ENCODE data around the gene MMAB. TPM values are rescaled to one million over a fixed set of nuclear protein-coding genes. Genes with fewer than 3 reads are reported as not detected.
A peak's percentile ranks its signal among the peaks of the same experiment; 100 is the strongest.

Gene MMAB
- total and polyA plus RNA-seq, 2 of the 13 experiments (the other 11 are each of a cell fraction or from before 2014, with no cell fraction given) = 26.1 to 77.3 TPM

- no peak for TF ChIP-seq ZFYVE20 (CRISPR knock-in tag; IDR thresholded peaks at IDR 0.05; ENCODE audit: borderline replicate concordance, low read depth)
- no peak for TF ChIP-seq FUBP1 (CRISPR knock-in tag; IDR thresholded peaks at IDR 0.05; ENCODE audit: borderline replicate concordance)
- no peak for TF ChIP-seq ASH2L (IDR thresholded peaks at IDR 0.05; ENCODE audit: insufficient read length, low read depth, low read length)
- no peak for TF ChIP-seq SALL2 (CRISPR knock-in tag; IDR thresholded peaks at IDR 0.05)
- TF ChIP-seq FOXC1 (CRISPR knock-in tag; IDR thresholded peaks at IDR 0.05; ENCODE audit: borderline replicate concordance) = no peak
- no peak for TF ChIP-seq ZFY (CRISPR knock-in tag; IDR thresholded peaks at IDR 0.05)
Observed at GRCh38 chr12:109551108-109551507, 22.2 kb downstream of the MMAB start (continued).

- WGBS (ENCODE audit: low lambda C conversion rate) = 26% methylated on average over 11 of the region's 12 CpGs
- no peak for ATAC-seq
- Histone ChIP-seq H3K9ac (ENCODE audit: insufficient read depth, low read depth, low read length) (no peak overlapping the region), H3K79me2 (ENCODE audit: insufficient read depth, low read length) (no peaks in the 10 kb centered on the region), H3K36me3 (replicated peaks in 1 of 2; ENCODE audit: control insufficient read depth in 1 of 2, insufficient read depth in 2 of 2, low read length in 2 of 2) (no peaks in the 10 kb centered on the region), H2AFZ (ENCODE audit: low read length) (no peak overlapping the region), H3K4me3 (replicated peaks in 1 of 3; ENCODE audit: insufficient read depth in 1 of 3, low read depth in 2 of 3, low read length in 3 of 3) (no peak overlapping the region), H3K4me2 (ENCODE audit: low read depth, low read length) (0 out of 2 replicates have a peak overlapping the region, but pooled peaks have one; percentile 37), H3K4me1 (ENCODE audit: insufficient read depth, low read length) (peaks cover 54% of the 10 kb centered on the region), H4K20me1 (ENCODE audit: insufficient read depth, low read length) (no peaks in the 10 kb centered on the region), H3K27me3 (ENCODE audit: control insufficient read depth in 1 of 2, insufficient read depth in 2 of 2, low read length in 2 of 2) (peaks cover 11 to 58% of the 10 kb centered on the region in 2 experiments), H3K27ac (ENCODE audit: extremely low read length, insufficient read depth, low read length) (no peak overlapping the region), H3K9me3 (ENCODE audit: low read length) (no peaks in the 10 kb centered on the region)
- intact Hi-C loops (cut with micrococcal nuclease; ENCODE audit: unreplicated experiment) = no loop called here
- ChIA-PET POLR2A (no interaction called here), CTCF (ENCODE audit: low intra/inter-chr PET ratio, low total read pairs) (no interaction called here)
- DNase-seq (ENCODE audit: low spot score) = no peak
- in situ Hi-C loops (cut with HindIII; ENCODE audit: extremely low pct_ligation_motif_present, low pct_unique_long_range_greater_than_20kb) = no loop called here
- no peak for FAIRE-seq
- TF ChIP-seq ETV6 (CRISPR knock-in tag; conservative IDR thresholded peaks at IDR 0.05) (no peak), MAFF (IDR thresholded peaks at IDR 0.05; ENCODE audit: low read depth, low read length) (no peak), ZNF773 (CRISPR knock-in tag; IDR thresholded peaks at IDR 0.05; ENCODE audit: borderline replicate concordance) (no peak), ZNF331 (CRISPR knock-in tag; IDR thresholded peaks at IDR 0.05) (no peak), NFKBIZ (CRISPR knock-in tag; IDR thresholded peaks at IDR 0.05) (no peak), KDM5B (CRISPR knock-in tag; IDR thresholded peaks at IDR 0.05; ENCODE audit: borderline replicate concordance) (no peak), ELF4 (CRISPR knock-in tag; IDR thresholded peaks at IDR 0.05; ENCODE audit: borderline replicate concordance) (no peak), RARA (CRISPR knock-in tag; IDR thresholded peaks at IDR 0.05) (no peak), ZBTB25 (CRISPR knock-in tag; IDR thresholded peaks at IDR 0.05) (no peak), AGO1 (IDR thresholded peaks at IDR 0.05; ENCODE audit: low read depth, low read length, poor library complexity, severe bottlenecking) (no peak), RNF219 (CRISPR knock-in tag; IDR thresholded peaks at IDR 0.05) (no peak), ZNF251 (CRISPR knock-in tag; IDR thresholded peaks at IDR 0.05) (no peak)
- no TSS peak for BruUV-seq (replicated peaks)
Observed at GRCh38 chr12:109550281-109550680, 23.0 kb downstream of the MMAB start.

Measured in HepG2 (cell line).